Suppressor macrophage (primary cell): ENCODE data around the gene NKX1-1.
"Not testable (repeated sequence)": the region's sequence is repeated elsewhere in the genome, so short reads cannot be mapped to it uniquely, and the experiment has no call there.

Experiments
- DNase-seq, 4 experiments: peaks; one replicate each; pipeline ENCODE4 v3.0.0-alpha.2; 2020 to 2022
- total RNA-seq, 17 experiments: gene quantifications; one replicate each; lab custom pipeline; 2026; ENCODE audit warnings: mixed read lengths in 6 of 17, inconsistent platforms in 3 of 17; lab: John Stamatoyannopoulos, UW

Gene NKX1-1
- total RNA-seq, result 0 to 0.22 (median 0) reads per million in 17 experiments

- no peak for DNase-seq
Measured at GRCh38 chr4:1406394-1406980, at the start of gene NKX1-1. Gene NKX1-1 (minus strand): TSS chr4:1406442. CDS start chr4:1406442, 0 bp downstream.

DNA sequence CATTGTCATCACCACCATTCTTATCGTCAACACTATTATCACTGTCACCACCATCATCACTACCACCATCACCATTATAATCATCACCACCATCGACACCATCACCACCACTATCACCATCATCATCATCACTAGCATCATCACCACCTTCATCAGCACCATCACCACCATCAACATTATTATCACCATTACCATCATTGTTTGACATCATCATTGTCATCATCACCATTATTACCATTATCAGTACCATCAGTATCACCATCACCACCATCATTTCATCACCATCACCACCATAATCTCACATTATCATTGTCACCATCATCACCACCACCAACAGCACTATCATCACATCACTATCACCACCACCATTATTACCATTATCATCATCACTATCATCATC, 47.5 kb upstream of the NKX1-1 start:
- DNase-seq, result no peak

- no peak for DNase-seq
Measured at GRCh38 chr4:1452431-1453051, 46.3 kb upstream of the NKX1-1 start.

DNA sequence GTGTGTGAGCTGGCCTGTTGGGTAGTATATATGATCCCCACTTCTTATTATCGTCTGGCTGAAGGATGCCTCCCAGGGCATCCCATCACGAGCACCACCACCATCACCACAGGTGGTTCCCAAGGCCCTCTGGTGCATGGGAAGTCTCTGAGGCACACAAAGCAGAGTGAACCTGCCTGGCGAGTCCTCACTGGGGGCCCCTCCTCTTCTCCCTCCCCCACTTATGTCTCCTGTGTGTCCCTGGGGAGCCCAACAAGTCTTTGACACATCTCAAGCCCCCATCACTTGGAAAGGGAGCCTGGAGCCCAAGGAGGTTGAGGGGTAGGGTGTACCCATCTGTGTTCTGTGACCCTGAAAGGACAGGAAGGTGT, 45.5 kb upstream of the NKX1-1 start:
- DNase-seq, result no peak

GRCh38 chr4:1451106-1451751, 45.0 kb upstream of the NKX1-1 start:
- DNase-seq, result no peak

- no peak for DNase-seq
Measured at GRCh38 chr4:1449833-1450741, 43.8 kb upstream of the NKX1-1 start.

- no peak for DNase-seq
Measured at GRCh38 chr4:1449475-1449832, 43.2 kb upstream of the NKX1-1 start.

DNA sequence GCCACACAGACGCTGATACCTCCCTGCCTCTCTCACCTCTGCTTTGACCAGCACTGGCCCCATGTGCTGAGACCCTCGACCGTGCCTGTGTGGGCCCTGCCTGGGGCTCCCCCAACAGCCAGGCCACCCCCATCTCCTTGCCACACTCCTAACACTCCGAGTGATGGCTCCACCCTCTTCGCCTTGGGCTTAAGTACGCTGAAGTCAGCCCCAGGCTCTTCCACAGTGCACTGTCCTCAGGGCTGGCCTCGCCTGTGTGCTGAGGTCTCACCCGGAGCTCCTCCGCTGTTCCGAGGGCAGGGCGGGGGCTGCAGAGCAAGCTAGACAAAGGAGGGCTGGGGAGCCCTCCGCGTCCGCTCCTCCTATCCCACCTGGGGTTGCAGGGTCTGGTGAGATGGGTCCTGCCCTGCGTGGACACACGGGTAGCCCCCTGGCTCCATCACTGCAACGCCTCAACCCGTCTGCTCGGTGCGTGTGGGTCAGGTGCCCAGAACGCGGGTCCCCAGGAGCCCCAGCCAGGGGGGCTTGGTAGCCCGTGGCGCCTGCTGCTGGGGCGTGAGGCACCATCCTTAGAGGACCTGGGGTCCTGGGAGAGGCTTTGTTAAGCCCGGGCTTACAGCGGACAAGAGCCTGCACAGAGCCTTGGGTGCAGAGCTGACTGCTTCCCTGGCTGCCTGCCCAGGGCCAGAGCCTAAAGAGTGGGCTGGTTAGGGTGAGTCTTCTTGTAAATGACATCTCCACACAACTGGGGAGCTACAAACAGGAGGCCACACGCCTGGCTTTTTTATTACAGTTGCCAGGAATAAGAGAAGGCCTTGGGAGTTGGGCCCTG, 42.6 kb upstream of the NKX1-1 start:
- no peak for DNase-seq

DNA sequence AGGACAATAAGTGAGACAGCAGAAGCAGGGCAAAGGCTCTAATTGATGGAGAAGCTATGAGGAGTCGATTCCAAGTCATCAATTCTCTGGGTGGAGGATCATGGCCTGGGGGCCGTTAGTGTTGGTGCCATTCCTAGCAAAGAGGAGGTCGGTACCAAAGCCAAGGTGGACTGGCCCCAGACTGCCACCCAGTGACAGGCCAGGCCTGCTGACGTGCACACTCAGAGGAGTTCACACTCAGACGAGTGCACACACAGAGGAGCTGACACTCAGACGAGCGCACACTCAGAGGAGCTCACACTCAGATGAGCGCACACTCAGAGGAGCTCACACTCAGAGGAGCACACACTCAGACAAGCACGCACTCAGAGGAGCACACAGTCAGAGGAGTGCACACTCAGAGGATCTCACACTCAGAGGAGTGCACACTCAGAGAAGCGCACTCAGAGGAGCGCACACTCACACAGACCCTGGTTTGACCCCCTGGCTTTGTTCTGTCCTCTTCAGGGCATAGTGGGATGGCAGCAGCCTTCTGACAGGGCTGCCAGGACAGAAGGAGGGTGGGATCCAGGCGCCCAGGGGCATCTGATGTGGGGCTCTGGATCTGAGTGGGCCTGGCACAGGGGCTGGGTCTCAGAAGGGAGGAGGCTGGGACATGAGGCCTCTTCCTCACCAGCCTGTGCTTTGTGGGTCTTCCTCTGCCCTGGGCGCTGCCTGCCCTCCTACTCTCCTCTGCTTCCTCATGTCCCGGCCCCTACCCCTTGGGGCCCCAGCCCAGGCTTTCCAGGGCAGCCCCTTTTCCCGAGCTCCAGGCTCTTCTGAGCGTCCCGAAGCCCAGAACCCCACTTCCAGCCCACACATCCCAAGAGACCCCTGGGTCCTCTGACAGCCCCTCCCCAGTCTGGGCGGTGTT, 41.7 kb upstream of the NKX1-1 start:
- DNase-seq, result no peak

DNA sequence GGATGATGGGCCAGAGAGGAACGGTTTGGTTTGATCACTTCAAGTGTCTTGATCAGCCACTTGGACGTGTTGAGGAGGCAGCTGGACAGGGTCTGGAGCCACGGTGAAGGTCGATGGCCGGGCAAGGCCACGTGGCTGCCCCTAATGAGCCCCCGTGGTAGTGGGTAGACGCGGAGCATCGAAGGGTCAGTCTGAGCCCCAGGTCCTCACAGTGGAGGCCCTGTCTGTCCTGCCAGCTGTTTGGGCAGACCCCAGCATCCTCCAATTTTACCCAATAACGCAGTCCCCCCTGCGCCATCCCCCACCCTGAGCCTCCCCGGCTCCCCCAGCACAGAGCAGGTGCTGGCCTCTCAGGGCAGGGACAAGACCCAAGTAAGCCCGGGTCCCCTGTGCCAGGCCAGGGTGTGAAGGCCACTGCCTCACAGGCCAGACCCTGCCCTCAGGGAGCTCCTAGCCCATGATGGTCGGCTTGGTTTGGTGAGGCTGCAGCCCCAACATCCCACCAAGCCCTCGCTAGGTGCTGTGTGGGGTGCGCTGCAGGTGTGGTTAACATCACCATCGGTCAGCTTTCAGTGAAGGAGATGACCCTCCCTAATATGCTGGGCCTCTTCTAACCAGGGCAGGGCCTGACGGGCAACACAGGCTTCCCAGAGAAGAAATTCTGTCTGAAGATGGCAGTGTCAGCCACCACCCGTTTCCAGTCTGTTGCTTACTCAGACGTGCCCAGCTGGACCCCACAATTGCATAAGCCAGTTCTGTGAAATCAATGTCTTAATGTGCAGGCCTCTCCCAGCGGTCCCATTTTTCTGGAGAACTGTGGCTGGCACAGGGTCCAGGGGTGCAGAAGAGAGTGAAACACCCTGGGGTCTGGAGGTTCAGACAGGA, 40.5 kb upstream of the NKX1-1 start:
- no peak for DNase-seq

DNA sequence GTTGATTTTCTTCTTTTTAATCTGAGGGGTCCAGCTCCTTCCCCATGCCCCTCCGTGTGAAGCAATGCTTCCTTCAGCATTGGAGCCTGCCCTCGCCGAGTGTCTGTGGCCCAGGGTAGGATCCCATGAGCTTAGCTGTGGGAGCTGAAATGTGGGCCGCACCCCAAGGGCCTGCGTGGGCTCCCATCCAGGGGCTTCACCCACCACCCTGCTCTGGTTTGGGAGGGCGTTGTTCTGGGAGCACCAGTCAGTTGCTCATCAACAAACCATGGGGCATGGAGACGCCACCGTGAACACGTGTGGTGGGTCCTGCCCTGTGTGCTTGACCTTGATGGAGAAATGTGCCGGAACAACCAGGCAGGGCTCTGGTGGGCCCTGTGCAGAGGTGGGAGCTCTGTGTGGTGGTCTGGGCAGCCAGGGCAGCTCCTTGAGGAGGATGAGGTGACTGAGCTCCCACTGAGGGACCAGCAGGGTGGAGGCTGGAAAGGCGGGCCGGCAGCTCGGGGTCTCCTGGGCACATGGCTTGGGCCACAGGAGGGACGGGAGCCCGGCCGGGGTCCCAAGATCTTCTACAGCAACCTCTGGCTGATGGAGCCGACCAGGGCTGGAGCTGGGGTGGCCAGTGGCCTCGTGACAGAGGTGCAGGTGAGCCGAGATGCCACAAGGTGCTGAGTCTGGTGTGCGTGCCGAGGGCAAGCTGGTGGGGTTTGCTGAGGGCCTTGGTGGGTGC, 39.6 kb upstream of the NKX1-1 start:
- DNase-seq, result no peak

- not testable (repeated sequence) for DNase-seq
Measured at GRCh38 chr4:1443688-1444172, 37.5 kb upstream of the NKX1-1 start.

GRCh38 chr4:1427010-1427409, 20.8 kb upstream of the NKX1-1 start:
- no peak for DNase-seq

- DNase-seq, result no peak
Measured at GRCh38 chr4:1421657-1422056, 15.4 kb upstream of the NKX1-1 start.

GRCh38 chr4:1419708-1420107, 13.5 kb upstream of the NKX1-1 start:
- no peak for DNase-seq

DNA sequence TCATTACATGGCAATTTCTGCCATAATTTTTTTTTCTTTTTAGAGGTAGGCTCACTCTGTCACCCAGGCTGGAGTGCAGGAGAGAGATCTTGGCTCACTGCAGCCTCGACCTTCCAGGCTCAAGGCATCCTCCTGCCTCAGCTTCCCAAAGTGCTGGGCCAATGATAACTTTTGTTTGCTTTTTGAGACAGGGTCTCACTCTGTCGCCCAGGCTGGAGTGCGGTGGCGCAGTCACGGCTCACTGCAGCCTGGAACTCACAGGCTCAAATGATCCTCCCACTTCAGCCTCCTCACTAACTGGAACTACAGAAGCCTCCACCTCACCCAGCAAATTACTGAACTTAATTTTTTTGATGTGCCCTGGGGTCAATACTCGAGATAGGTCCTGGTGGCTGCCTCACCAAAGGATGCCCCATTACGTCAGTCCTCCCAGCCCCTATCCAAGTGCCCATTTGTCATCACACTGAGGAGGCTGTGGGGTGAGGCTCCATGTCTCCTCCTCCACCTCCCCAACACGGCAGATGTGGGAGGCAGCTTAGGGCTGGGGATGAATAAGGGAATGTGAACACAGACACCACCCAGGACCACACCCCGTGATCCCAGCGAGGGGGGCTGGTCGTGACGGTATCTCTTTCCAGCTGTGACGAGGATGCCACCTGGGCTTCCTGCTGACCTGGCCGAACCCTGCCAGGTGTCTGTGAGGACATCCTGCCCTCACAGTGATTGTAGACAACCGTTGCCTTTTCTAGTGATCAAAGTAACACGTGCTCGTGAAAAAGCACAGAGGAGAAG, 12.4 kb upstream of the NKX1-1 start:
- DNase-seq, result no peak

DNA sequence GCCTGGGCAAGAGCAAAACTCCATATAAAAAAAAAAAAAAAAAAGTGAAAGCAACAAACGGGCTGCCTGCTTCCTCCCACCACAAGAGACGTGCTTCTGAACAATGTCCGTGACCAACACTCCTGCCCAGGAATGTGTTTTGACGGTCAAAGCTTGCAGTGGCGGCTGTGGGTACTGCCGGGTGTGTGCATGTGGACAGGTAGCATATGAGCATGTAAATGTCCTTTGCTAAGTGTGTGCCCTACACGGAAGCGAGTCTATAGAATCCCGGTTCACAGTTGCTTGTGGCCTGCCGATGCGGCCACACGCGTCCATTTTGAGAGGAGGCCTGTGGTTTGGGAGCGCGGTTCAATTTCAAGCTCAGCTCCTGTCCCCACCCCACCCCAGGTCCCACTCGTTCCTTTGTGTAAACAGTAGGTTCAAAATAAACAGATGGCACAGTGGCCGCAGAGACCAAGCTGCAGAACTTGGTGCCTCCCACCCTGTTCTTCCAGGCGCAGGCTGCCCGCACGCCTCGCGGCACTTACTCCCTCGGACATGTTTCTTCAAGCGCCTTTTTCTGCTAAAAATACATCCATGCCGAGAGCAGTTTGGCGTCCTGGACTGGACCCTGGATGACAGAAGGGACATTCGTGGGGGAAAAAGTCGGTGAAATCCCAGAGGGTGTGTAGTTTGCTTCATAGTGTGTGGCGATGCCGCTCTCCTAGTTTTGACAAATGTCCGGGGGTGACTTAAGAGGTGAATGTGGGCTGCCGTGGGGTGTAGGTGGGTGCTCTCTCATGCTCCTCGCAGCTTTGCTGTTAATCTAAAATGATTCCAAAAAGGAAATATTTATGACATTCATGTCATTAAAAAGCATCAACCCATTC, 11.5 kb upstream of the NKX1-1 start:
- no peak for DNase-seq

- DNase-seq, result no peak
Measured at GRCh38 chr4:1416948-1417260, 10.7 kb upstream of the NKX1-1 start.
